ENCODE results near the gene RXRA. TPM values are rescaled to one million over a fixed set of nuclear protein-coding genes. Genes with fewer than 3 reads are reported as not detected.

RXRA gene
- polyA plus RNA-seq, 1 of the 3 experiments (the other 2 are of a cell fraction) = 7.6 TPM

DNA sequence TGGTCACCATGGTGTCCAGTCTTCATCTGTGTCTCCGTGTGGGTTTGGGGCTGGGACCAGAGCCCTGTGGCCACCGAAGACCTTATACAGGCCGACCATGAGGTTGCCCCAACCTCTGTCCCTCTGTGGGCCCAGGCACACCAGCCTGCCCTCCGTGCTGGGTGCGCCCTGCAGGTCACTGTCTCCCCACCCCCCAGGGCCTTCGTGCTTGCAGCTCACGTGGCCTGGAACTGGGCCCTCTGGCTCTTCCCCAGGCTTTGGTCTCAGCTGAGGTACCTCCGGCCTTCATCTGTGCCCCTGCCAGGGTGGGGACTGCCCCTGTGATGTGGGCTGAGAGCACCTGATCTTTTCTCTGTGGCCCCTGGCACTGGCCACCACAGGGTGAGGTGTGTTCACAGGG lies 92.1 kb downstream of the RXRA start:
- no peak for DNase-seq
- Histone ChIP-seq H3K4me3 (ENCODE audit: low read depth in 2 of 2, low read length in 1 of 2) (no peak overlapping the region), H4K20me1 (ENCODE audit: insufficient read depth) (peaks cover 10% of the 10 kb centered on the region), H3K27ac (ENCODE audit: low read depth in 2 of 2, low read length in 1 of 2) (no peak overlapping the region), H3K36me3 (replicated peaks in 1 of 2; ENCODE audit: control insufficient read depth in 1 of 2, insufficient read depth in 2 of 2, low read length in 1 of 2) (peaks cover 0 to 10% of the 10 kb centered on the region in 2 experiments), H3K9me2 (no peaks in the 10 kb centered on the region), H3K79me2 (ENCODE audit: insufficient read depth) (no peaks in the 10 kb centered on the region), H3F3A (replicated peaks; ENCODE audit: insufficient read depth) (peaks cover 4% of the 10 kb centered on the region), H3K4me2 (no peak overlapping the region), H3K4me1 (ENCODE audit: control insufficient read depth in 1 of 2, insufficient read depth in 2 of 2, low read depth in 1 of 2, low read length in 1 of 2) (peaks cover 18 to 20% of the 10 kb centered on the region in 2 experiments; a peak in 3 of 4 replicates), H3K27me3 (ENCODE audit: insufficient read depth) (no peaks in the 10 kb centered on the region), H3K9me3 (no peaks in the 10 kb centered on the region), H2AFZ (ENCODE audit: low read depth) (no peak overlapping the region), H3K9ac (no peak overlapping the region)
- CTCF ChIA-PET = interaction anchor here (0.6 to 2.1 kb wide), 6 partner anchors 11 to 248 kb away, joined by 3 to 11 read pairs (median 3); no protein-coding TSS in a partner anchor
- 100% methylated on average over 1 of the region's 8 CpGs for WGBS (ENCODE audit: low lambda C conversion rate)
- POLR2A ChIA-PET = no interaction called here
- TF ChIP-seq TAF1 (IDR thresholded peaks at IDR 0.05; ENCODE audit: borderline replicate concordance, low read depth, low read length) (no peak), ZBTB33 (IDR thresholded peaks at IDR 0.05; ENCODE audit: borderline replicate concordance, low read depth) (no peak), TCF12 (IDR thresholded peaks at IDR 0.05) (no peak), CTCF (IDR thresholded peaks at IDR 0.05) (no peak), GABPA (IDR thresholded peaks at IDR 0.05; ENCODE audit: low read depth) (no peak), CHD2 (IDR thresholded peaks at IDR 0.05; ENCODE audit: low read length, partially characterized antibody) (no peak), TEAD4 (IDR thresholded peaks at IDR 0.05; ENCODE audit: borderline replicate concordance, insufficient read depth) (no peak), MEF2A (IDR thresholded peaks at IDR 0.05; ENCODE audit: borderline replicate concordance, low read depth) (no peak), FOSL2 (IDR thresholded peaks at IDR 0.05; ENCODE audit: borderline replicate concordance, low read depth) (no peak), ELF1 (IDR thresholded peaks at IDR 0.05) (no peak), RAD21 (IDR thresholded peaks at IDR 0.05; ENCODE audit: low read length) (no peak), RCOR1 (IDR thresholded peaks at IDR 0.05; ENCODE audit: low read length) (no peak), JUND (IDR thresholded peaks at IDR 0.05) (no peak), NFIC (IDR thresholded peaks at IDR 0.05; ENCODE audit: borderline replicate concordance) (no peak)

DNA sequence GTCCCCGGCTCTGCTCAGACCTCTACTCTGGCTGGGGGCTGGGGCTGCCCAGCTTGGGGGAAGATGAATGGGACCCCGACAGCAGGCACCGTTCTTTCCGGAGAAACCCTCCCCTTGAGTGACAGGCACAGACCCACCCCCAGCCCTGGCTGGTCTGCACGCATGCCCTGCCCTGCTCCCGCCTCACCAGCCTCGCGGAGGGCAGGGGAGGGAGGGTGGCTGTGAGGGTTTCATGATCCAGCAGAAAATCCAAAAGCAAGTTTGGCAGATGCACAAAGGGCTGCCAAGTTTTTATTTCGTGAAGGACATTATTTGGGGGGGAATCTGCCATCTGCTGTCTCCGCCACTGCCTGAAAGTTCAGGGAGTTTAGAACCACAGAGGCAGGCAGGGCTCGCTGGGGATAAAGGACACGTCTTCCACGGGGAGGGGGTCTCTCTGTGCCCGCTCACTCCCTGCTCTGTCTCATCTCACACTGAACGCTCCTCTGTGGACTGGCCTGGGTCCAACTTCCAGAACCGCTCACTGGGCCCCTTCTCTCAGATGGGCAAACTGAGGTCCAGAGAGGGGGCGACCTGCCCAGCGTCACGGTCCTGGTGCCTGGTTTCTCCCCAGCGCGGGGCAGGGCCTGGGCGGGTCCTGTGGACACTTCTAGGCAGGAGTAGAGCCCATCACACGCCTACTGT lies 92.9 kb downstream of the RXRA start:
- Histone ChIP-seq H3K4me3 (ENCODE audit: low read depth in 2 of 2, low read length in 1 of 2) (no peak overlapping the region), H2AFZ (ENCODE audit: low read depth) (no peak overlapping the region), H3K27ac (ENCODE audit: low read depth in 2 of 2, low read length in 1 of 2) (no peak overlapping the region), H4K20me1 (ENCODE audit: insufficient read depth) (peaks cover 2% of the 10 kb centered on the region), H3K9me2 (no peaks in the 10 kb centered on the region), H3K4me1 (ENCODE audit: control insufficient read depth in 1 of 2, insufficient read depth in 2 of 2, low read depth in 1 of 2, low read length in 1 of 2) (peaks cover 10 to 12% of the 10 kb centered on the region in 2 experiments; a peak in 3 of 4 replicates), H3K27me3 (ENCODE audit: insufficient read depth) (no peaks in the 10 kb centered on the region), H3K9ac (no peak overlapping the region), H3K79me2 (ENCODE audit: insufficient read depth) (no peaks in the 10 kb centered on the region), H3K36me3 (replicated peaks in 1 of 2; ENCODE audit: control insufficient read depth in 1 of 2, insufficient read depth in 2 of 2, low read length in 1 of 2) (peaks cover 0 to 10% of the 10 kb centered on the region in 2 experiments), H3K9me3 (no peaks in the 10 kb centered on the region), H3K4me2 (no peak overlapping the region), H3F3A (replicated peaks; ENCODE audit: insufficient read depth) (no peaks in the 10 kb centered on the region)
- CTCF ChIA-PET = interaction anchor here (1.2 to 2.1 kb wide), 3 partner anchors 12 to 249 kb away, joined by 3 to 11 read pairs (median 6); no protein-coding TSS in a partner anchor
- WGBS (ENCODE audit: low lambda C conversion rate) = 88% methylated on average over 15 of the region's 23 CpGs
- POLR2A ChIA-PET = no interaction called here
- TF ChIP-seq JUND (IDR thresholded peaks at IDR 0.05) = no peak
- TF ChIP-seq TEAD4 (IDR thresholded peaks at IDR 0.05; ENCODE audit: borderline replicate concordance, insufficient read depth) = no peak
- no peak for TF ChIP-seq RCOR1 (IDR thresholded peaks at IDR 0.05; ENCODE audit: low read length)
- TF ChIP-seq, protein P1, sequence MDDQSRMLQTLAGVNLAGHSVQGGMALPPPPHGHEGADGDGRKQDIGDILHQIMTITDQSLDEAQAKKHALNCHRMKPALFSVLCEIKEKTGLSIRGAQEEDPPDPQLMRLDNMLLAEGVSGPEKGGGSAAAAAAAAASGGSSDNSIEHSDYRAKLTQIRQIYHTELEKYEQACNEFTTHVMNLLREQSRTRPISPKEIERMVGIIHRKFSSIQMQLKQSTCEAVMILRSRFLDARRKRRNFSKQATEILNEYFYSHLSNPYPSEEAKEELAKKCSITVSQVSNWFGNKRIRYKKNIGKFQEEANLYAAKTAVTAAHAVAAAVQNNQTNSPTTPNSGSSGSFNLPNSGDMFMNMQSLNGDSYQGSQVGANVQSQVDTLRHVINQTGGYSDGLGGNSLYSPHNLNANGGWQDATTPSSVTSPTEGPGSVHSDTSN (IDR thresholded peaks at IDR 0.05) = no peak
- no peak for TF ChIP-seq SMC3 (IDR thresholded peaks at IDR 0.05; ENCODE audit: low read depth, low read length)
- TF ChIP-seq SIN3A (IDR thresholded peaks at IDR 0.05; ENCODE audit: borderline replicate concordance, low read depth, low read length) = no peak
- TF ChIP-seq ZBTB33 (IDR thresholded peaks at IDR 0.05; ENCODE audit: borderline replicate concordance, low read depth) = no peak
- no peak for TF ChIP-seq EP300 (IDR thresholded peaks at IDR 0.05; ENCODE audit: borderline replicate concordance in 1 of 2, low read depth in 1 of 2, low read length in 1 of 2)
- TF ChIP-seq FOSL2 (IDR thresholded peaks at IDR 0.05; ENCODE audit: borderline replicate concordance, low read depth) = no peak
- TF ChIP-seq TAF1 (IDR thresholded peaks at IDR 0.05; ENCODE audit: borderline replicate concordance, low read depth, low read length) = no peak
- TF ChIP-seq RXRA (IDR thresholded peaks at IDR 0.05; ENCODE audit: borderline replicate concordance, low read depth) = no peak
- no peak for TF ChIP-seq MXI1 (IDR thresholded peaks at IDR 0.05; ENCODE audit: low read depth, low read length)
- no peak for TF ChIP-seq NFIC (IDR thresholded peaks at IDR 0.05; ENCODE audit: borderline replicate concordance)
- no peak for DNase-seq
